ENCODE data around the gene ICAM5. TPM values are rescaled to one million over a fixed set of nuclear protein-coding genes. Genes with fewer than 3 reads are reported as not detected.
A peak's percentile ranks its signal among the peaks of the same experiment; 100 is the strongest.

The ICAM5 gene
- total and polyA plus RNA-seq, 7 donors, result 0.23 to 0.92 (median 0.69) TPM; not detected in 3

DNA sequence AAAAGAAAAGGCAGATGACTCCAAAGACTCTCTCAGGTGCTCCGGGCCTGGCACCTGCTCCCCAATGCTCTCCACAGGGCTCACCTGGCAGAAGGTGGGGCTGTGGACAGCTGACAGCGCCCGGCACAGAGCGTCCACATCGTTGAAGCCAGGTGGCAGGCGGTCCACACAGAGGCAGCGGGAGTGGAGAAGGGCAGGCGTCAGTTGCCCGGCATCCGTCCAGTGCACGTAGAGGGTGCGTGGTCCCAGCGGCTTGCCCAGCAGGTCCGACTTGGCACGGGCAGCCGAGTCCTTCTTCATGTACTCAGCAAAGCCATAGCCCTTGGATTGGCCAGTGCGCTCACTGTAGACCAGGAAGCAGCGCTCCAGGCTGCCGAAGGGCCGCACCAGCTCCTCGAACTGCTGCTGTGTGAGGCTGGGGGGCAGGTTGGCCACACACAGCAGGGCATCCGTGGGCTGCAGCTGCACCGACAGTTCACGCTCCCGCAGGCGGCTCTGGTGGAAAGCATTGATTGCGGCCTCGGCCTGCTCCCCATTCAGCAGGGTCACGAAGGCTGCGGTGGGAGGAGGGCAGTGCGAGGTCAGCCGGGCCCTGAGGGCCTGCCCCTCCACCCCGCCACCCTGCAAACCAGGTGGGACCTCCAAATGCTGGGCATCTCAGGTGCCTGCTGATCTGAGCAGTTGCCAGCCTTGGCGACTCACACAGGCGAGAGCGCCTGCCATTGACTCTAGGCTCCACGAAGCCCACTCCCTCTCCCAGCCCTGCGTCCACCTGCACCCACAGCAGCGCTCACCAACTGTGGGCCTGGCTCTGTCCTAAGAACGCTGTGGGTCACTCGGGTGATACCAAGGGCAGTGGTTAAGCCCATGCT lies 39.0 kb downstream of the ICAM5 start:
- no peak overlapping the region for H3K27ac ChIP-seq
- 95 to 97% methylated on average over 41 of the region's 41 CpGs for WGBS, 2 donors
- intact Hi-C loops (cut with DNase I), result no loop called here
- H3K36me3 ChIP-seq, result peaks cover 42 to 70% (median 62%) of the 10 kb centered on the region in 4 donors
- TF ChIP-seq POLR2A (IDR thresholded peaks at IDR 0.05), result no peak
- H3K4me3 ChIP-seq, result no peak overlapping the region
- no peak for DNase-seq
- no peaks in the 10 kb centered on the region for H3K9me3 ChIP-seq
- no peaks in the 10 kb centered on the region for H3K27me3 ChIP-seq
- H3K4me1 ChIP-seq, result peaks cover 0 to 18% (median 17%) of the 10 kb centered on the region in 4 donors

DNA sequence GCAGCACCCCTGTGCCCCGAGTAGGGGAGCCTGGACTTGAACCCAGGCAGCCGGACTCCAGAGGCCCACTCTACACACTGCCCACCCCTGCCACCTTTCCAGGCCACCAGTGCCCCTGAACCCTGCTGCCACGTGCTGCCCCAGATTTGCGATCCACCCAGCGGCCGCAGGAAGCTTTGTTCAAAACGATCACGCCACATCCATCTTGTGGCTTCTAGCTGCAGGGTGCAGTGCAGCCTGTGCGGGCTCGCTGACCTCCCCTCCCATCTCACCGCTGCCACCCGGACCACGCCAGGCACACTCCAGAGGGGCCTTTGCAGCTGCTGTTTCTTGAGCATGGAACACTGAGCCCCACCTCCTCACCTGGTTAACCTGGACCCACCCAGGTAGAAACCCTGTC lies 39.8 kb downstream of the ICAM5 start:
- WGBS, 2 donors, result 94 to 96% methylated on average over 13 of the region's 13 CpGs
- no peak for TF ChIP-seq EP300 (IDR thresholded peaks at IDR 0.05)
- TF ChIP-seq POLR2A (IDR thresholded peaks at IDR 0.05), result no peak
- no peak for TF ChIP-seq POLR2AphosphoS5 (IDR thresholded peaks at IDR 0.05)
- TF ChIP-seq, protein P1, sequence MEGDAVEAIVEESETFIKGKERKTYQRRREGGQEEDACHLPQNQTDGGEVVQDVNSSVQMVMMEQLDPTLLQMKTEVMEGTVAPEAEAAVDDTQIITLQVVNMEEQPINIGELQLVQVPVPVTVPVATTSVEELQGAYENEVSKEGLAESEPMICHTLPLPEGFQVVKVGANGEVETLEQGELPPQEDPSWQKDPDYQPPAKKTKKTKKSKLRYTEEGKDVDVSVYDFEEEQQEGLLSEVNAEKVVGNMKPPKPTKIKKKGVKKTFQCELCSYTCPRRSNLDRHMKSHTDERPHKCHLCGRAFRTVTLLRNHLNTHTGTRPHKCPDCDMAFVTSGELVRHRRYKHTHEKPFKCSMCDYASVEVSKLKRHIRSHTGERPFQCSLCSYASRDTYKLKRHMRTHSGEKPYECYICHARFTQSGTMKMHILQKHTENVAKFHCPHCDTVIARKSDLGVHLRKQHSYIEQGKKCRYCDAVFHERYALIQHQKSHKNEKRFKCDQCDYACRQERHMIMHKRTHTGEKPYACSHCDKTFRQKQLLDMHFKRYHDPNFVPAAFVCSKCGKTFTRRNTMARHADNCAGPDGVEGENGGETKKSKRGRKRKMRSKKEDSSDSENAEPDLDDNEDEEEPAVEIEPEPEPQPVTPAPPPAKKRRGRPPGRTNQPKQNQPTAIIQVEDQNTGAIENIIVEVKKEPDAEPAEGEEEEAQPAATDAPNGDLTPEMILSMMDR (IDR thresholded peaks at IDR 0.05), result no peak
- intact Hi-C loops (cut with DNase I), result no loop called here
- Histone ChIP-seq H3K27ac (no peak overlapping the region), H3K4me3 (no peak overlapping the region), H3K27me3 (no peaks in the 10 kb centered on the region), H3K9me3 (no peaks in the 10 kb centered on the region), H3K4me1 (peaks cover 0 to 26% (median 24%) of the 10 kb centered on the region in 4 donors), H3K36me3 (peaks cover 42 to 62% (median 56%) of the 10 kb centered on the region in 4 donors)
- DNase-seq, result no peak

DNA sequence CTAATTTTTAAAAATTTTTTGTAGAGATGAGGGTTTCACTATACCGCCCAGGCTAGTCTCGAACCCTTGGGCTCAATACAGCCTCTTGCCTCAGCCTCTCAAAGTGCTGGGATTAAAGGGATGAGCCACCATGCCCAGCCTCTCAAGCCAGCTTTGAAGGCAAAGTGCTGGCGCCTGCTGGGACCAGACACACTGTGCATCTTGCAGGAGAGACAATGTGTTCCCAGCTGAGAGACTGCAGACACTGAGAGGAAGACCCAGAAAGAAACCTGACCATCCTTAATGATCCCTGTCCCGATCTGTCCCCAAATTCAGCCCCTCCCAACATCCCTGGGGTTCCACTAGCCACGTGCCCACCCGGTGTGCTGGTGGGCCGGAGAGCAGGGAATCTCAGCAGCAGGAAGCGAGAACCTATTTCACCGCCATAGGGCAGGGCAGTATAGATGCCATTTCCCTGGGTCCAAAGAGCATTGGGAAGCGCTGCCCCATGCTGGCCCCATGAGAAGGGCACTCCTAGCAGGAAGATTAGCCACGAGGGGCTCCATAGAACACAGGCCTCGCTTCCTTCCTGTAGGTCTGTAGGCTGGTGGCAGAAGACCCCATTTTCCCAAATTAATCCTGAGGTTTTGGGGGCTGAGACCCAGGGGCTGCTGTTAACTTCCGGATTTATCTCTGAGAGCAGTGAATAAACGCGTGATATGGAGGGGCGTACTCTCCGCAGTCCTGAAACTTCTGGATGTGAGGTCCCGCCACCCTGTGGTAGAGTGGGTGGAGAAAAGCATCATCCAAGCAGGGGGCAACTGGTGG lies 42.6 kb downstream of the ICAM5 start:
- H3K27me3 ChIP-seq, result no peaks in the 10 kb centered on the region
- DNase-seq, result no peak
- H3K9me3 ChIP-seq, result no peaks in the 10 kb centered on the region
- H3K27ac ChIP-seq, result peak overlapping the region; percentile 84 to 95 (median 91)
- no peak for TF ChIP-seq EP300 (IDR thresholded peaks at IDR 0.05)
- no peak for TF ChIP-seq POLR2AphosphoS5 (IDR thresholded peaks at IDR 0.05)
- no peak for TF ChIP-seq POLR2A (IDR thresholded peaks at IDR 0.05)
- TF ChIP-seq, protein P1 (IDR thresholded peaks at IDR 0.05), result no peak
- peak overlapping the region; percentile 59 to 76 (median 68) for H3K4me3 ChIP-seq
- H3K4me1 ChIP-seq, result peaks cover 0 to 33% (median 27%) of the 10 kb centered on the region in 4 donors
- WGBS, 2 donors, result 16 to 33% methylated on average over 18 of the region's 18 CpGs
- intact Hi-C loops (cut with DNase I), result loop anchor here (2.0 to 10.0 kb wide), 3 partner anchors 48 to 138 kb away; partner anchors contain the start of genes CDC37, DNMT1 and TYK2
- H3K36me3 ChIP-seq, result peaks cover 25 to 34% (median 32%) of the 10 kb centered on the region in 4 donors

DNA sequence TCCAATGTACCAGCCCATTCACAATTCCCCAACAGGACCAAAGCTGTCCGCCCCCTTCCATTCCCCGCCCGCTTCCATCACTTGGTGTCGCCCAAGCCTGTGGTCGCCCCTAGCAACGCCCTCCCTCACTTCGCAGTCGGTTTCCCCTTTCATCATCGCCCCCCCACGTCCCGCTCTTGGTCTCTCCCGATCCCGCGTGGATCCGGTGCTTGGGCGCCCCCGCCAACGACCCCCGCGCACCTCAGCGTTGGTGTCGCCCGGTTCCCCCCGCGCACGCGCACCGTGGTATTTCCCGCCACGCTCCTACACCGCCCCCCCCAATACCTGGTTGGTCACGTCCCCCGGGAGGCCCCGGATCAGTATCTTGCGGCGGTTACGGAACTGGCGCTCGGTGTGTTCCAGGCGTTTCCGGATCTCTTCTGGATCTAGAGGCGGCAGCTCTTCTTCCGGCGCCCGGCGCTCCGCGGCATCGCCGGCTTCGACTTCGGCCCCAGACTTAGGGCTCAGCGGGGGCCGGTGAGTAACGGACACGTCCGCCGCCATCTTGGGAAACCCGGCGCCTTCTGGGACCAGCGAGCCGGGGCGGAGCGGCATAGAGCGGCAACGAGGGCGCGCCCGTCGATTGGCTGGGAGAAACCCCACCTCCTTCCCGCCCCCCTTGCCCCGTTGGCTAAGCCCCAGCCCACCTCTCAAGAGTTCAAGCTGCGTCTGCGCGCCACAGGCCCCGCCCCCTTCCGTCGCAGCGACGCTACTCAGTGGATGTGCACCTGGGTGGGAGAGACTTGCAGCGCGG lies 43.4 kb downstream of the ICAM5 start, which contains the start of gene RAVER1:
RAVER1 (minus strand) TSS at position 565 of the 793 bp plus-strand sequence; CDS start at position 543, 22 bp downstream.
- TF ChIP-seq POLR2AphosphoS5 (IDR thresholded peaks at IDR 0.05), result peak; percentile 83 to 92 (median 88)
- TF ChIP-seq POLR2A (IDR thresholded peaks at IDR 0.05), result peak; percentile 56 to 69
- TF ChIP-seq EP300 (IDR thresholded peaks at IDR 0.05), result no peak

More for the DNA sequence above, 43.4 kb downstream of the ICAM5 start, which contains the start of gene RAVER1:
- peak; percentile 99 for DNase-seq
- Histone ChIP-seq H3K27ac (peak within 1 kb of the TSS; percentile 84 to 95 (median 91)), H3K4me1 (peaks cover 0 to 33% (median 27%) of the 10 kb centered on the region in 4 donors), H3K36me3 (peaks cover 17 to 26% (median 24%) of the 10 kb centered on the region in 4 donors), H3K27me3 (no peaks in the 10 kb centered on the region), H3K9me3 (no peaks in the 10 kb centered on the region), H3K4me3 (peak within 1 kb of the TSS; percentile 59 to 76 (median 68))
- 1% methylated on average over 82 of the region's 82 CpGs for WGBS, 2 donors
- intact Hi-C loops (cut with DNase I), result loop anchor here (2.0 to 10.0 kb wide), 3 partner anchors 48 to 138 kb away; partner anchors contain the start of genes CDC37, DNMT1 and TYK2
